ENCODE measurements around the gene SCCPDH. TPM values are rescaled to one million over a fixed set of nuclear protein-coding genes. Genes with fewer than 3 reads are reported as not detected.
A peak's percentile ranks its signal among the peaks of the same experiment; 100 is the strongest.

The SCCPDH gene, protein sequence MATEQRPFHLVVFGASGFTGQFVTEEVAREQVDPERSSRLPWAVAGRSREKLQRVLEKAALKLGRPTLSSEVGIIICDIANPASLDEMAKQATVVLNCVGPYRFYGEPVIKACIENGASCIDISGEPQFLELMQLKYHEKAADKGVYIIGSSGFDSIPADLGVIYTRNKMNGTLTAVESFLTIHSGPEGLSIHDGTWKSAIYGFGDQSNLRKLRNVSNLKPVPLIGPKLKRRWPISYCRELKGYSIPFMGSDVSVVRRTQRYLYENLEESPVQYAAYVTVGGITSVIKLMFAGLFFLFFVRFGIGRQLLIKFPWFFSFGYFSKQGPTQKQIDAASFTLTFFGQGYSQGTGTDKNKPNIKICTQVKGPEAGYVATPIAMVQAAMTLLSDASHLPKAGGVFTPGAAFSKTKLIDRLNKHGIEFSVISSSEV
- total RNA-seq (2014; rRNA removed; shearing (Covaris generic); ENCODE audit: low replicate concordance): 35.1 and 42.3 TPM in 2 replicates

DNA sequence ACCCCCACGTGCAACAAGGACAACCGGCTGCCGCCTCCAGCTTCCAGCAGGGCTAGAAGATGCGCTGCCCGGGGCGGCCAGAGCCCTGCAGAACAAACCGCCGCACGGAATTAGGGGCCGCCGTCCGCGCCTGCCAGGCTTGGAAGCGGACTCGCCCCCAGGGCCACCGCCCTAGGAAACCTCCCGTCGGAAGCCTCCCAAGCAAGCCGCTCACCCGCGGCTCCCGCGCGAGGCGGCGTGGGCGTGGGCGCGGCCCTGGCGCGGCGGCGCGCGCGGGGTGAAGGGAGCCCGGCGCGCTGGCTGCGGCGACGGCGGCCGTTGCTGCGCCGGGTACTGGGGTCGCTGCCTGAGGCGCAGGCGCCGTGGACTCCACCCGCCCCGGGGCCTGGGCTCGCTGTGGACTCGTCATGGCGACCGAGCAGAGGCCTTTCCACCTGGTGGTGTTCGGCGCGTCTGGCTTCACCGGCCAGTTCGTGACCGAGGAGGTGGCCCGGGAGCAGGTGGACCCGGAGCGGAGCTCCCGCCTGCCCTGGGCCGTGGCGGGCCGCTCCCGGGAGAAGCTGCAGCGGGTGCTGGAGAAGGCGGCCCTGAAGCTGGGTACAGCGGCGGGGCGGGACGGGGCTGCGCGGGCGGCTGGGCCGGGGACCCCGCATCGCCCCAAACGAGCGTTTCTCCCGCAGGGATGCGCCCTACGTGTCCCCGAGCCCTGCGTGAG, at the start of gene SCCPDH:
Gene SCCPDH, plus strand, starts transcription at position 394 of the 715 bp plus-strand sequence. Its CDS starts 14 bp downstream, at position 408.
- Histone ChIP-seq H3K4me1 (ENCODE audit: low read length) (peaks cover 16% of the 10 kb centered on the region), H3K27me3 (ENCODE audit: low read length) (no peaks in the 10 kb centered on the region), H3K36me3 (ENCODE audit: insufficient read depth, low read length) (peaks cover 26% of the 10 kb centered on the region), H3K4me3 (ENCODE audit: low read length) (peak within 1 kb of the TSS; percentile 94), H3K79me2 (ENCODE audit: low read length) (peaks cover 37% of the 10 kb centered on the region), H3K4me2 (ENCODE audit: low read depth, low read length, poor library complexity, severe bottlenecking) (peak within 1 kb of the TSS; percentile 91), H3K9ac (ENCODE audit: low read length) (peak within 1 kb of the TSS; percentile 91), H4K20me1 (ENCODE audit: insufficient read depth, low read depth, low read length) (no peaks in the 10 kb centered on the region), H3K27ac (ENCODE audit: low read length) (peak within 1 kb of the TSS; percentile 61), H3K9me2 (replicated peaks; ENCODE audit: insufficient read depth, low read length) (no peaks in the 10 kb centered on the region), H3K9me3 (ENCODE audit: low read length) (no peaks in the 10 kb centered on the region; the same call in none of the 2 replicates), H2AFZ (ENCODE audit: low read length) (peak within 1 kb of the TSS; percentile 100)
- peak; percentile 88 for DNase-seq

DNA sequence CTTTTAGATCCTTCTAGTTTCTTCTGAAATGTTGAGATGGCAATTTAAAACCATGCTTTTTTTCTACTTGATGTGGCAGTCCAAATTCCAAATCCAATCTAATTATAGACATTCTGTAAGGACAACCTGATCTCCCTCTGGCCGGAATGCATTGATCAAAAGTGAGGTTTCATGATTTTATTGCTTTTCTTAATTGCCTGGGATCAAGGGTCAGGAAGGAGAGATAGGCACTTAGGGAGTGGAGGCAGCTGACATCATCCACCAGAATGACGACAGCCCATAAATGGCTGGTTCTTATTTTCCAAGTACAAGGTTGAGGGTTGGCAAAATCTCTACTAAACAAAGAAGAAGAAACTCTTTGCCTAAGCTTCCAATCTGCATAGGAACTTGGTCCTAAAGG, 46.4 kb upstream of the SCCPDH start:
- Histone ChIP-seq H3K4me3 (ENCODE audit: low read length) (no peak overlapping the region), H3K27ac (ENCODE audit: low read length) (no peak overlapping the region), H3K9ac (ENCODE audit: low read length) (no peak overlapping the region), H4K20me1 (ENCODE audit: insufficient read depth, low read depth, low read length) (no peaks in the 10 kb centered on the region), H3K4me2 (ENCODE audit: low read depth, low read length, poor library complexity, severe bottlenecking) (no peak overlapping the region), H2AFZ (ENCODE audit: low read length) (no peak overlapping the region), H3K79me2 (ENCODE audit: low read length) (no peaks in the 10 kb centered on the region), H3K4me1 (ENCODE audit: low read length) (peaks cover 27% of the 10 kb centered on the region), H3K36me3 (ENCODE audit: insufficient read depth, low read length) (no peaks in the 10 kb centered on the region), H3K9me2 (replicated peaks; ENCODE audit: insufficient read depth, low read length) (no peaks in the 10 kb centered on the region), H3K9me3 (ENCODE audit: low read length) (no peaks in the 10 kb centered on the region), H3K27me3 (ENCODE audit: low read length) (no peaks in the 10 kb centered on the region)
- no peak for DNase-seq

DNA sequence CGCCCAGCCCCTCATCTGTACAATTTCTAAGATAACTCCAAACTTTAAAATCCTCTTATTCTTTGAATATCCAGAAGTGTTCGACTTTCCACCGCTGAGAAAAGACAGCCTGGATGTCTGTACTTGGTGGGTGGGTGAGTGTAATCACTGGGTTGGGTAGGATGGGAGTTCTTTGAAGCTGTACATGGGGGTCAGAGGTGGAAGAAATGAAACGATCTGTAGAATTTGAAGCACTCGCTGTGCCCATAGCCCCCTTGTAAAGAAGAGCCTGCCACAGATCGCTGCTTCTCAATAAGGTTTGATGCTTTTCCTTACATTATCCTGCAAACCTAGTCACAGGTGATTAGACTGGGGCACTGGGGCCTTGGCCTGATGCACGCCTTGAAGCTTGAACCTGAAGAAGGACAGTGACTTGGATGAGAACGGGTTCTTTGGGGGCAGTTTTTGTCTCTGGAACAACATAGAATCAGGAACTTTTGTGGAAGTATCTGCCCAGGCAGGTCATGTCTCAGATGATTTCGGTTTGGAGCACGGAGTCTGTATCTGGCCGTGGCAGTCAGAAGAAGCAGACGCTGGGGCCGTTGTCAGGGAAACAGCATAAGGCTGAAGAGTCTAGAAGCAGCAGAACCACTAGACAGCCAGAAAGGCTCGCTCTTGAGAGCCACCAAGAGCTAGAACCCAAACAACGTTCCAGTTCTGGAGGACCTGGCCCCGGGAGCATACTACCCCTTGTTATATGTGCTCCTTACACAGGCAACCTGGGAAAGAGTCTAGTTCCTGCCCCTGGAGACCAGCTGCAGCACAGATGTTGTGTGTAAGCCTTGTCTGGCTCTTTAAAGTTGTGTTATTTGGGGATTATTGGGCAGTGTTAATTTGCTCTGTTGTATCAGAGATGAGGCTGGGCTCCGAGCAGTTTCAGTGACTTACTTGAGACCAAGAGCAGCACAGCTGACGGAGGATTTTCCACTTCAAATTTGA, 45.1 kb upstream of the SCCPDH start:
- Histone ChIP-seq H3K27me3 (ENCODE audit: low read length) (no peaks in the 10 kb centered on the region), H3K4me3 (ENCODE audit: low read length) (no peak overlapping the region), H3K9me3 (ENCODE audit: low read length) (no peaks in the 10 kb centered on the region), H3K4me1 (ENCODE audit: low read length) (peaks cover 27% of the 10 kb centered on the region), H3K79me2 (ENCODE audit: low read length) (no peaks in the 10 kb centered on the region), H3K9me2 (replicated peaks; ENCODE audit: insufficient read depth, low read length) (no peaks in the 10 kb centered on the region), H2AFZ (ENCODE audit: low read length) (no peak overlapping the region), H3K27ac (ENCODE audit: low read length) (peak overlapping the region; percentile 38; the same call in 1 of the 2 replicates), H3K36me3 (ENCODE audit: insufficient read depth, low read length) (no peaks in the 10 kb centered on the region), H4K20me1 (ENCODE audit: insufficient read depth, low read depth, low read length) (no peaks in the 10 kb centered on the region), H3K9ac (ENCODE audit: low read length) (no peak overlapping the region), H3K4me2 (ENCODE audit: low read depth, low read length, poor library complexity, severe bottlenecking) (no peak overlapping the region)
- DNase-seq: no peak

DNA sequence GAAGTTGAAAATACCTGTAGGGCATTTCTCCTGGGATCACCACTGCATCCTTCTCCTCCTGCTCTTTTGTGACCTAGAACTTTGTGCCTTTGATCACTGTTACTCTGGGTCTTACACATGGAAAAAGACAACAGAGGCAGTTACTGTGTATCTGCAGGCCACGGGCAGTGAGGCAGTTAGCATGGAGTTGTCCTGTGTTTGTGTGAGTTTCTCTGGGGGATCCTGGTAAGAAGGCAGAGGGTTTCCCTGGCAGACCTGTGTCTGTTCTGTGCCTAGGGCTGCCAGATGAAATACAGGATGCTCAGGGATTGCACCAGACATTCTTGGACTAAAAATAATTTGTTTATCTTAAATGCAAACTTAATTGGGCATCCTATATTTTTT, 44.4 kb upstream of the SCCPDH start:
- H3K4me2 ChIP-seq (ENCODE audit: low read depth, low read length, poor library complexity, severe bottlenecking): no peak overlapping the region
- H3K9me3 ChIP-seq (ENCODE audit: low read length): no peaks in the 10 kb centered on the region
- peaks cover 27% of the 10 kb centered on the region for H3K4me1 ChIP-seq (ENCODE audit: low read length)
- no peak overlapping the region for H3K9ac ChIP-seq (ENCODE audit: low read length)
- no peaks in the 10 kb centered on the region for H3K27me3 ChIP-seq (ENCODE audit: low read length)
- H3K79me2 ChIP-seq (ENCODE audit: low read length): no peaks in the 10 kb centered on the region
- H2AFZ ChIP-seq (ENCODE audit: low read length): no peak overlapping the region
- H4K20me1 ChIP-seq (ENCODE audit: insufficient read depth, low read depth, low read length): no peaks in the 10 kb centered on the region
- peak overlapping the region; percentile 38; the same call in 1 of the 2 replicates for H3K27ac ChIP-seq (ENCODE audit: low read length)
- H3K36me3 ChIP-seq (ENCODE audit: insufficient read depth, low read length): no peaks in the 10 kb centered on the region
- H3K4me3 ChIP-seq (ENCODE audit: low read length): no peak overlapping the region
- no peaks in the 10 kb centered on the region for H3K9me2 ChIP-seq (replicated peaks; ENCODE audit: insufficient read depth, low read length)
- no peak for DNase-seq

DNA sequence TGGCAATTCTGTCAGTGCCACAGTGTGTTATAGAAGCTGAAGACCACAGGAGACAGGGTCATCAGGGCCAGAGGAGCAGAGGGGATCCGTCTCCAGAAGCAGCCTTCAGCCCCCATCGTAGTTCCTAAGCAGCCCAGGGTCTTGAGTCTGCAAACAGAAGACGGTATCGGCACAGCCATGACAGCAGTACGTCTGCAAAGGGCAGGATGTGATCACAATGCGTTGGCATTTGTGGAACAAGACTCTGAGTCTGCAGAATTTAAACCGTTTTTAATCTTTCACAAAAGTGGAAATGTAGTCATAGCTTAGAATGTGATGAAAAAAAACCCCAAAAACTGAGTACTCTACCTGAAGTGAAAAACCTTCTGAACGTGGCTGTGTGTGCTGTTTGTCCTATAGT, 44.0 kb upstream of the SCCPDH start:
- H3K9ac ChIP-seq (ENCODE audit: low read length): no peak overlapping the region

DNA sequence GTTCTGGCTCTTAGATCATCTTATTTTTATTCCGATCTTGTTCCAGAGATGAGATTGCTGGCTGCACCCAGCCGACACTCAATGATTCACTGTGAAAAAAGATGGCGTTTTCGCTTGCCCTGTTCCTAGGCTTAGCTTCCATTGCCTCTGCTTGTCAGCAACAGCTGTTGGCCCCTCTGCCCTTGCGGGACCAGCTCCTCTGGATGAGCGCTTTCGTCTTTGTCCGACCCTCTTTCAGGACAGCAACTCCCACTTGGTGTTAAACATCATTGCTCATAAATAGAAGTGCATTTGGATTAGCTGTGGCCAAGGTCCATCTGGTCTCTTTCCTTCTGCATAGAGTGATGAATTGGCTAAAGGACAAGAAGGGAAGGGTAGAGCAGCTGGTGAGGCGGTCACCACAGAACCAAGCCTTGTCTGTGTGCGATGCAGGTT, 43.5 kb upstream of the SCCPDH start:
- Histone ChIP-seq H3K79me2 (ENCODE audit: low read length) (no peaks in the 10 kb centered on the region), H3K27me3 (ENCODE audit: low read length) (no peaks in the 10 kb centered on the region), H3K36me3 (ENCODE audit: insufficient read depth, low read length) (no peaks in the 10 kb centered on the region), H3K4me1 (ENCODE audit: low read length) (peaks cover 27% of the 10 kb centered on the region), H3K27ac (ENCODE audit: low read length) (peak overlapping the region; percentile 80), H3K9ac (ENCODE audit: low read length) (peak overlapping the region; percentile 61; the same call in 1 of the 2 replicates), H3K9me3 (ENCODE audit: low read length) (no peaks in the 10 kb centered on the region), H4K20me1 (ENCODE audit: insufficient read depth, low read depth, low read length) (no peaks in the 10 kb centered on the region), H3K9me2 (replicated peaks; ENCODE audit: insufficient read depth, low read length) (no peaks in the 10 kb centered on the region), H3K4me2 (ENCODE audit: low read depth, low read length, poor library complexity, severe bottlenecking) (peak overlapping the region; percentile 68), H2AFZ (ENCODE audit: low read length) (no peak overlapping the region), H3K4me3 (ENCODE audit: low read length) (no peak overlapping the region)
- DNase-seq: no peak

More for the DNA sequence above, 44.0 kb upstream of the SCCPDH start:
- H3K27ac ChIP-seq (ENCODE audit: low read length): no peak overlapping the region
- H3K27me3 ChIP-seq (ENCODE audit: low read length): no peaks in the 10 kb centered on the region
- H3K4me2 ChIP-seq (ENCODE audit: low read depth, low read length, poor library complexity, severe bottlenecking): no peak overlapping the region
- H4K20me1 ChIP-seq (ENCODE audit: insufficient read depth, low read depth, low read length): no peaks in the 10 kb centered on the region
- H3K9me2 ChIP-seq (replicated peaks; ENCODE audit: insufficient read depth, low read length): no peaks in the 10 kb centered on the region
- no peak overlapping the region for H3K4me3 ChIP-seq (ENCODE audit: low read length)
- peaks cover 27% of the 10 kb centered on the region for H3K4me1 ChIP-seq (ENCODE audit: low read length)
- no peak overlapping the region for H2AFZ ChIP-seq (ENCODE audit: low read length)
- H3K9me3 ChIP-seq (ENCODE audit: low read length): no peaks in the 10 kb centered on the region
- DNase-seq: no peak
- no peaks in the 10 kb centered on the region for H3K79me2 ChIP-seq (ENCODE audit: low read length)
- H3K36me3 ChIP-seq (ENCODE audit: insufficient read depth, low read length): no peaks in the 10 kb centered on the region

DNA sequence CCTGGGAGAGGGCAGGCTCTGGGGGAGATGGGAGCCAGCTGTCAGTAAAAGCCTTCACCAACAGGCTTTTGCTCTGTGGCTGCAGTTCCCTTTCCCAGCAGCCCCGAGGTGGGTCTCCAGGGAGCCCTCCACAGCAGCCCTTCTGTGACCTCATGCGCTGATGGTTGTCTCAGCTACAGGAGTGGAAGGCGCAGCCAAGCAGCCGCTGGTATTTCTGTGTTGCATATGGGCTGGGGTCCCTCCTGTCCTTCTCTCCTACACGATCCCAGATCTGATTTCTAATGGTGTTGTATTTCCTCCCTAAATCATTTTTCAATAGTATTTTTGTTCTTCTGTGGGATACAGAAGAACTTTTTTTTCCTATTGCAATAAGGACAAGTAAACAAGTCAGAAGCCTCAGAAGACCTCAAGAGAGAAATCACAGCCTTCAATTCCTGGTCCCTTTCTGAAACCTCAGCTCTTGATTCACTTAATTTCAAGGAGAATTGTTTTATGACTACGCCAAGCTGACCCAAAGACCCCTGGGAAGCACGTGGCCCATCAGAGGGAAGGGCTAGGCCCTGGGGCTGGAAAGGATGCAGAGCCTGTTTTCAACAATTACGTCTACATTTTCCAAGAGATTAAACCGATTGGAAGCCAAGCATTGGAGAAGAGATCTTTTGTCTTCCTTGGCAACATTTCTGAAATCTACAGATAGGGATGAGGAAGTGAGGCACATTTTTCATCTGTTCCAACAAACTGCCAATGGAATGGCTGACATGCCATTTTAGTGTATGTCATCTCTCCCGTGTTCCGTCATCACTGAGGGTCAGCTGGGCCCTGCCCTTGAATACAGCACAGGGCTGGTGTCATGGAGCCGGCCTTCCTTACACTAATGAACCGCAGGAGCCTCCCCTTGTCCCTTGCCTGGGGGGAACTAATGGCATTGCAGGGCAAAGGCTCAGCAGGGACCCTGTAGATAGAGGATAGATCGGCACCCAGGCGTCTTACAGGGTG, 42.0 kb upstream of the SCCPDH start:
- Histone ChIP-seq H3K4me1 (ENCODE audit: low read length) (peaks cover 27% of the 10 kb centered on the region), H3K27me3 (ENCODE audit: low read length) (no peaks in the 10 kb centered on the region), H3K79me2 (ENCODE audit: low read length) (no peaks in the 10 kb centered on the region), H3K9me3 (ENCODE audit: low read length) (no peaks in the 10 kb centered on the region), H3K27ac (ENCODE audit: low read length) (peak overlapping the region; percentile 80), H2AFZ (ENCODE audit: low read length) (peak overlapping the region; percentile 32; the same call in 1 of the 2 replicates), H3K9ac (ENCODE audit: low read length) (peak overlapping the region; percentile 61), H3K4me2 (ENCODE audit: low read depth, low read length, poor library complexity, severe bottlenecking) (peak overlapping the region; percentile 68), H3K4me3 (ENCODE audit: low read length) (peak overlapping the region; percentile 16; the same call in 1 of the 2 replicates), H3K9me2 (replicated peaks; ENCODE audit: insufficient read depth, low read length) (no peaks in the 10 kb centered on the region), H3K36me3 (ENCODE audit: insufficient read depth, low read length) (no peaks in the 10 kb centered on the region), H4K20me1 (ENCODE audit: insufficient read depth, low read depth, low read length) (no peaks in the 10 kb centered on the region)
- DNase-seq: peak; percentile 92
